Measurements from ENCODE around the gene CASR.
"Not testable (repeated sequence)": the region's sequence is repeated elsewhere in the genome, so short reads cannot be mapped to it uniquely, and the experiment has no call there.

The CASR gene, protein sequence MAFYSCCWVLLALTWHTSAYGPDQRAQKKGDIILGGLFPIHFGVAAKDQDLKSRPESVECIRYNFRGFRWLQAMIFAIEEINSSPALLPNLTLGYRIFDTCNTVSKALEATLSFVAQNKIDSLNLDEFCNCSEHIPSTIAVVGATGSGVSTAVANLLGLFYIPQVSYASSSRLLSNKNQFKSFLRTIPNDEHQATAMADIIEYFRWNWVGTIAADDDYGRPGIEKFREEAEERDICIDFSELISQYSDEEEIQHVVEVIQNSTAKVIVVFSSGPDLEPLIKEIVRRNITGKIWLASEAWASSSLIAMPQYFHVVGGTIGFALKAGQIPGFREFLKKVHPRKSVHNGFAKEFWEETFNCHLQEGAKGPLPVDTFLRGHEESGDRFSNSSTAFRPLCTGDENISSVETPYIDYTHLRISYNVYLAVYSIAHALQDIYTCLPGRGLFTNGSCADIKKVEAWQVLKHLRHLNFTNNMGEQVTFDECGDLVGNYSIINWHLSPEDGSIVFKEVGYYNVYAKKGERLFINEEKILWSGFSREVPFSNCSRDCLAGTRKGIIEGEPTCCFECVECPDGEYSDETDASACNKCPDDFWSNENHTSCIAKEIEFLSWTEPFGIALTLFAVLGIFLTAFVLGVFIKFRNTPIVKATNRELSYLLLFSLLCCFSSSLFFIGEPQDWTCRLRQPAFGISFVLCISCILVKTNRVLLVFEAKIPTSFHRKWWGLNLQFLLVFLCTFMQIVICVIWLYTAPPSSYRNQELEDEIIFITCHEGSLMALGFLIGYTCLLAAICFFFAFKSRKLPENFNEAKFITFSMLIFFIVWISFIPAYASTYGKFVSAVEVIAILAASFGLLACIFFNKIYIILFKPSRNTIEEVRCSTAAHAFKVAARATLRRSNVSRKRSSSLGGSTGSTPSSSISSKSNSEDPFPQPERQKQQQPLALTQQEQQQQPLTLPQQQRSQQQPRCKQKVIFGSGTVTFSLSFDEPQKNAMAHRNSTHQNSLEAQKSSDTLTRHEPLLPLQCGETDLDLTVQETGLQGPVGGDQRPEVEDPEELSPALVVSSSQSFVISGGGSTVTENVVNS

DNA sequence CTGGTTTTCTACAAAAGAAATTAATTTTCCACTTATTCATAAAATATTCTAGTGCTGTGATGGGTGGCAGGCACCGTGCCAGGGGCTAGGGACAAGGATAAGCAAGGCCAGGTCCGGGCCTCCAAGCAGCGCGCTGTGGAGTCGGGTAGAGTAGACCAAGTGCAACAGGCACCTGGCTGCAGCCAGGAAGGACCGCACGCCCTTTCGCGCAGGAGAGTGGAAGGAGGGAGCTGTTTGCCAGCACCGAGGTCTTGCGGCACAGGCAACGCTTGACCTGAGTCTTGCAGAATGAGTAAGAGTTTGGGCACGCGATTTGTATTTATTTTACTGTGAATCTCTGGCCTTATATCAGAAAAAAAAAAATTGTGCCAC lies at the start of gene CASR:
CASR (plus strand) TSS at position 148 of the 372 bp plus-strand sequence. CDS start 70,522 bp downstream, outside the sequence.
- H3K4me3 ChIP-seq = peak within 1 kb of the TSS in 3 of 7 experiments; percentile 6 to 24 (median 15)
- H3K27ac ChIP-seq = no peak within 1 kb of the TSS

DNA sequence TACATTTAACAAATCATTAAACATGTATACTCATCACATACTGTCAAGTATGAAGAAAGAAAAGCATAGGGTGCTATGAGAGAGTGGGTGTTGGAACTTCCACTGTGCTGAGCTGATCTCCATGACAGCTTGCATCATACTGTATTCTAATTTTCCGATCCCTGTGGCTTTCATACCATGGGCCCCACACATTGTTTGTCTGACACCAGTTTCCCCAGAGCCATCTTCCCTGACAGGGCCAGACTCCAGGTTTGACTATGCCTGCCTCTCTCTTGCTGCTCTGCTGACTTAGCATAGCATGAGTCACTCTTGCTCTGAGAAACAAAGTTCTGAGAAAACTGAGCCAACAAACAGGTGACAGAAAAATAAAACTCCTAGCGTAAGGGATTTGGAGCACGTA lies 37.0 kb upstream of the CASR start:
- Histone ChIP-seq H3K27ac (no peak overlapping the region), H3K4me3 (no peak overlapping the region)

DNA sequence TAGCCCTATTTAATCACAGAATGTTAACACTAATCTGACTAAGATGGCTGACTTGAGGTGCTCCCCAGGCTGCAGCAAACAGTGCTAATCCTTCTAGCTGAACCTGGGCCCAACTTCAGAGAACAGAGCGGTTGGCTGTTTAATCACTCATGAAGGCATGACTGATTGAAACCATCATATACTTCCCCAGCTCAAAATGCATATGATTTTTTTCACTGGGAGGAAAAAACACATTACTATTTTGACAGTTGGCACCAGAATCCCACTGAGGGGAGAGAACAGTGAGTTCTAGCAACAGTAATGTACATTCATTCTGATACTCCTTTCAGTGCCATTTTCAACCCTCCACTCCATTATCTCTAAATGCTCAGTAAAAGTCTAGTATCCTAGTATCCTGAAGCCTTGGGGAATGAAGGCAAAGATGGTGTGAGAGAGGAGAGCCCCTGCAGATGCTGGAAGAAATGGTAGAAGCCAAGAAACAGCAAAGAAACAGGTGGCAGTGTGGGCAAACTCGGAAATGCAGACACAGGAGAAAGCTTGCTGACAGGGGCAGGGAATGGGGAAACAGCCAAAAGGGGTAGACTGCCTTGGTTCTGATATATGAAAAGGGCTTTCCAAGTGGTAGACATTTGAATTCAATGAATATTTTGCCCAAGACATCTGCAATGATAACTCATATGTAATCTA lies 34.4 kb upstream of the CASR start:
- H3K27ac ChIP-seq = no peak overlapping the region
- H3K4me3 ChIP-seq = no peak overlapping the region

DNA sequence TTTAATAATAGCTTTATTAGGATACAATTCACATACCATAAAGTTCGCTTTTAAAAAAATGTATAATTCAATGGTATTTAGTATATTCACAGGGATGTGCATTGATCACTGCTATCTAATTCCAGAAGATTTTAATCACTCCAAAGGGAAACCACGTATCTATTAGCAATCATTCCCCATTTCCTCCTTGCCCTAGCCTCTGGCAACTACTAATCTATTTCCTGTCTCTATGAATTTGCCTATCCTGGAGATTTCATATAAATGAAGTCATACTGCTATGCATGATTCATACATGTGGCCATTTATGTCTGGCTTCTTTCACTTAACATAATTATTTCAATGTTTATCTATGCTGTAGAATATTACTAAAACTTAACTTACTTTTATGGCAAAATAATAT lies 32.0 kb upstream of the CASR start:
- Histone ChIP-seq H3K4me3 (no peak overlapping the region), H3K27ac (no peak overlapping the region)

DNA sequence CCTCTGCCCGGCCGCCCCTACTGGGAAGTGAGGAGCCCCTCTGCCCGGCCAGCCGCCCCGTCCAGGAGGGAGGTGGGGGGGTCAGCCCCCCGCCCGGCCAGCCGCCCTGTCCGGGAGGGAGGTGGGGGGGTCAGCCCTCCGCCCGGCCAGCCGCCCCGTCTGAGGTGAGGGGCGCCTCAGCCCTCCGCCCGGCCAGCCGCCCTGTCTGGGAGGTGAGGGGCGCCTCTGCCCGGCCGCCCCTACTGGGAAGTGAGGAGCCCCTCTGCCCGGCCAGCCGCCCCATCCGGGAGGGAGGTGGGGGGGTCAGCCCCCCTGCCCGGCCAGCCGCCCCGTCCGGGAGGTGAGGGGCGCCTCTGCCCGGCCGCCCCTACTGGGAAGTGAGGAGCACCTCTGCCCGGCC lies 18.5 kb upstream of the CASR start:
- H3K4me3 ChIP-seq, H3K27ac ChIP-seq: not testable (repeated sequence)

DNA sequence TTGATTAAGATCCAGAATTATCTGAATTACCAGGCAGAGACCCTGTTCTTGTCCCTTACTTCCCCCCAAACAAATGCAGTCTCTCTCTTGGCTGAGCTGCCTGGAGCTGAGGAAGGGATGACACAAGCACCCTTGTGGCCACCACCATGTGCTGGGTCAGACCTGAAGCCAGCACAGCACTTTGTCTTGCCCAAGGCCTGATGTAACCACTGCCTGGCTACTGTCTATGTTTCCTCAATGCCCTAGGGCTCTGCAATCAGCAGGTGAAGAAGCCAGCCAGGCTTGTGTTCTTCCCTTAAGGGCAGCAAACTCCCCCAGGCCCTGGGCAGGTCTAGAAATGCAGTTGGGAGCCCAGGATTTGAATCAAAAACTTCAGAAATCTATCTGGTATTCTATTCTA lies 15.8 kb upstream of the CASR start:
- Histone ChIP-seq H3K27ac (no peak overlapping the region), H3K4me3 (no peak overlapping the region)

DNA sequence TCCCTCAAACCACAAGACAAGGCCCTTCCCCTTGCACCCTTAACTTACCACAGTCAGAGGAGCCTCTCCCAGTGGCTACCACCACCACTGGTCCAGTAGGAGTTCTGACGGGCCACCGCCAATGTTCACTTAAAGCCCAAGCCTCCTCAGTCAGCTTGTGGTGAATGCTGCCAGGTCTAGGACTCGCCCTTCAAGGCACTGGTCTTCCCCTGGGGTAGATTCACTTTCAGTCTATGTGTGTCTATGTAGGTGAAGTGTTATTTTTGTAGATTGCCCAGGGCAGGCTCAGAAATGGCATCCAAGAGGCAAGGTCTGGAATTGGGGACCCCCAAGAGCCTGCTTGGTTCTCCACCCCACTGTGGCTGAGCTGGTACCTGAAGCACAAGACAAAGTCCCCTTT lies 15.4 kb upstream of the CASR start:
- Histone ChIP-seq H3K4me3 (no peak overlapping the region), H3K27ac (no peak overlapping the region)

DNA sequence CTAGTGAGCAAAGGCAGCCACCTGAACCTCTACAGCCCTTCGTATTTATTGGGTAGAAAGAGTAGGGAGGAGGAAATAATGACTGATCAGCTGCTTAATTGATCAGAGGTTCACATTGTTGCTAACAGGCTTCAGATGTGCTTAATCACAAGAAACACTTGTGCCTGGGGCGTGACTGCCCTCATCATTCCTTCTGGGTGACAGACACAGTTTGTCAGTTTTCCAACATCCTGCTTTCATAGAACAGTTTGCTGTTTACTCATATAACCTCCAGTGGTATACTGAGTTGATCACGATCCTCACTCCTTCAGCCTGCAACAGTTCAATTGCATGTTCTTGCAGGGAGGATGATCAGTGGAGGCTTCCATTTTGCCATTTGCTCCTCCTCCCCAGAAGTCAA lies 13.6 kb upstream of the CASR start:
- Histone ChIP-seq H3K27ac (no peak overlapping the region), H3K4me3 (no peak overlapping the region)

DNA sequence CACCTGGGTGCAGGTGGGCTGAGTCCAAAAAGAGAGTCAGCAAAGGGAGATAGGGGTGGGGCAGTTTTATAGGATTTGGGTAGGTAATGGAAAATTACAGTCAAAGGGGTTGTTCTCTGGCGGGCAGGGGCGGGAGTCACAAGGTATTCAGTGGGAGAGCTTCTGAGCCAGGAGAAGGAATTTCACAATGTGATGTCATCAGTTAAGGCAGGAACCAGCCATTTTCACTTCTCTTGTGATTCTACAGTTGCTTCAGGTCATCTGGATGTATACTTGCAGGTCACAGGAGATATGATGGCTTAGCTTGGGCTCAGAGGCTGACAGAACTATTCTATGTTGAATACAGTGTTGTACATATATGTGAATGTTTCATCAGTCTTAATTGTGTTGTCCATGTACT lies 12.1 kb upstream of the CASR start:
- not testable (repeated sequence) for H3K4me3 ChIP-seq, H3K27ac ChIP-seq

DNA sequence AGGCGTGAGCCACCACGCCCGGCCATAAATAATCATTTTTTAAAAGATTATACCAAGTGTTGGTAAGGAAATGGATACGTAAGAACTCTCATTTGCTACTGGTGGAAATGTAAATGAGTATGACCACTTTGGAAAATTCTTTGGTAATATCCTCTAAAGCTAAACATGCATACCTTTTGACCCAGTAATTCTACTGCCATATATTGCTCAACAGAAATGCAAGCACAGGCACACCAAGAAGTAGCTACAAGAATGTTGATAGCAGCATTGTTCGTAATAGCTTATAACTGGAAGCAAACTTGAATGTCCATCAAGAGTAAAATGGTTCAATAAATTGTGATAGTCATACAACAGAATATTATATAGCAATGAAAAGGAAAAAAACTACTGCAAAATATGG lies 4.8 kb upstream of the CASR start:
- H3K27ac ChIP-seq = no peak overlapping the region
- no peak overlapping the region for H3K4me3 ChIP-seq

DNA sequence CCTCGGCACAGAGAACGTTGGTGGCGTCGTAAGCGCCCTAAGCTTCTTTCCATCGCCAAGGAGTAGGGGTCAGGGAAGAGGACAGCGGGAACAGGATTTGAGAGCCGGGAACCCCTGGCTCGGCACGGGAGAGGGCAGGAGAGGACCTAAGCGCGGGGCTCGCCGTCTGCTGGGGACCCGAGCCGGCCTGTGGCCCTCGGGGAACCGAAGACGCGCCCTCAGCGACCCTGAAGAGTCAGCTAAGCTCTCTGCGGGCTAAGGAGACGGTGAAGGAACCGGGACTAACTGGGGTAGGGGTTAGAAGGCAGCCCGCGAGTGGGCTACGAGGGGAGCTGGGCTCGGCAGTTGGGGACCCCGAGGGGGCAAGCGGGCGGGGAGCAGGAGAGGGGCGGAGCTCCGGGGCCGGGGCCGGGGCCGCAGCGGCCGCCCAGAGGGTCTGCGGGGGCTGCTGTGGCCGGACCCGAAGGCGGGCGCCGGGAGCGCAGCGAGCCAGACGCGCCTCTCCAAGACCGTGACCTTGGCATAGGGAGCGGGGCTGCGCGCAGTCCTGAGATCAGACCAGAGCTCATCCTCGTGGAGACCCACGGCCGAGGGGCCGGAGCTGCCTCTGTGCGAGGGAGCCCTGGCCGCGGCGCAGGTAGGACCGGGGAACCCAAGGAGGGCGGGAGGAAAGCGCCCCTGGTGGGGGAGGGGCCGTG lies 574 bp downstream of the CASR start:
- Histone ChIP-seq H3K27ac (no peak overlapping the region), H3K4me3 (peak overlapping the region in 3 of 7 experiments; percentile 6 to 24 (median 15))

DNA sequence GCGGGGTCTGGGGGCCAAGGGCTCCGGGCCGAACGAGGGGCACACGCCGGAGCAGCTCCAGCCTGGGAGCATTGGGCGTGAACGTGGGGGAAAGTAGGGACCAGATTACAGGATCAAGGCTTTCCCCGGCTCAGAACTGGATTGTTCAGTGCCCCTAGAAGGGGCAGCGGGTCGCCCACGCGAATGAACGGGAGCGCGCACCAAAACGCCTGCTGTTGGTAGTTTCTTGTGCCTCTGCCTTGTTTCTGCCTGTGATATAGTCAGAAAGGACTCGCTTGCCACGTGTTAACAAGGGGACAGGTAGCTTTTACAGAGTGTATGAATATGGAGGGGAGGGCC lies 1.1 kb downstream of the CASR start:
- Histone ChIP-seq H3K27ac (no peak overlapping the region), H3K4me3 (peak overlapping the region in 3 of 7 experiments; percentile 6 to 24 (median 15))

DNA sequence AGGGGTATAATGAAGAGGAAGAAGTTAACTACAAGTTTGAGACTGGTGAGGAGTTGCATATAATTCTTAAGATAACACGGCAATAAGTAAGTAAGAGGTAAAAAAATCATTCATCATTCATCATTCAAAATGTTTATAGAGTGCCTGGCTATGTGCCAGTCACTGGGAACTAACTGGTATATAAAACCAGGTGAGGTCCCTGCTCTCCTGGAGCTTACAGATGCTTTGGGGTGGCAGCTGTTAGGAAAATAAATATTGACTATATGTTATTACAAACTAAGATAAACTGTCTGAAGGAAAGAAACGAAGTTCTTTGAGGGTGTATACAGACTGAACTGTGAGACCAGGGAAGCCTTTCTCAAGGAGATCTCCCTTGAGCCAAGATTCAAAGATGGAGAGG lies 2.9 kb downstream of the CASR start:
- no peak overlapping the region for H3K27ac ChIP-seq
- H3K4me3 ChIP-seq = no peak overlapping the region

DNA sequence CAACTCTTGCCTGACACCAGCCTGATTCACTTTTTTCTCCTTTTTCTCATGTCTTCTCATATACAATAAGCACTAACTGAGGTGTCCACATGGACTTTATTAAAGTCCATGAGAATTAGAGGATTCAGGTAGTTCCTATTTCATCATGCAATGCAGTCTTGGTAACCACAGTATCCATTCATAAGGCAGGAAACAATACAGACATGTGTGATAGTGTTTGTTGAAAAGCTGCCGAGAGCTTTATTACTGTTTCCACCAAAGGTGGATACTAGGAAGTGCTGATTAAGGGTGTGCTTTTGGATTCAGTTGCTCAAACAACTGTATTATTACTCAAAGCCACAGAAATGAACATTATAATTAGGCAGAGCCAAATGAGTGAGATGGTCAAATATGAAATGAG lies 5.3 kb downstream of the CASR start:
- Histone ChIP-seq H3K4me3 (no peak overlapping the region), H3K27ac (no peak overlapping the region)

DNA sequence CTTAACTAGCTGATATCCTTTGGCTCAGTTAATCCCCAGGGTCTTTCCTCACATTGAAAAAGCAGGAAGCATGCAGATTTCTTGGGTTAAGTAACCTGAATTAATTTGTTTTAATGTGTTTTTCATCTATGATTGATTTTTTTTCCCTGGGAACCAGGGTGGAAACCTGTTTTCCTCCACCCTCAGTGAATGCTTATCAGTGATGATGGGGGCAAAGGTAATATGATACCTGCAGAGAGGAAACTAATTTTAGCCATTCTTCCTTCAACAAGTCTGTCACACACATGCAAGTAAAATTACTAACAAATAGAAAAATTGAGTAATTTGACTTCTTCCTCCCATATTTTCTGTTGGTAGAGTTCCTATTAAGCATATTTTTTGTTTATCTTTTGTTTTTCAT lies 5.9 kb downstream of the CASR start:
- Histone ChIP-seq H3K4me3 (no peak overlapping the region), H3K27ac (no peak overlapping the region)

DNA sequence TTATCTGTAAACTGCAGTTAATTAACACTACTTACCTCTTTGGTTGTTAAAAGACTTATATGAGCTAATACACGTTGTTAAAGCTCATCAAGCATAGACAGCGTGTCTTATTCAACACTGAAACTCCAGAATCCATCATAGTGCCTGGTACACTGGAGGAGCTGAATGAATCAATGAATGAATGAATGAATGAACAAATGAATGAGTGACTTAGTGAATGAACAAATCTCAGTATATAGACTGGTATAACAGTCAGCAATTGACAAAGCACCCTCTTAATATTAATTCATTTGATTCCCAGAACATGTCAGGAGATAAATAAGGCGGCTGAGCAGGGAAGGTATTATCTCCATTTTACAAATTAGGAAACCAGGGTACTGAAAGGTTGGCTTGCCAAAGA lies 7.1 kb downstream of the CASR start:
- H3K4me3 ChIP-seq = no peak overlapping the region
- no peak overlapping the region for H3K27ac ChIP-seq

DNA sequence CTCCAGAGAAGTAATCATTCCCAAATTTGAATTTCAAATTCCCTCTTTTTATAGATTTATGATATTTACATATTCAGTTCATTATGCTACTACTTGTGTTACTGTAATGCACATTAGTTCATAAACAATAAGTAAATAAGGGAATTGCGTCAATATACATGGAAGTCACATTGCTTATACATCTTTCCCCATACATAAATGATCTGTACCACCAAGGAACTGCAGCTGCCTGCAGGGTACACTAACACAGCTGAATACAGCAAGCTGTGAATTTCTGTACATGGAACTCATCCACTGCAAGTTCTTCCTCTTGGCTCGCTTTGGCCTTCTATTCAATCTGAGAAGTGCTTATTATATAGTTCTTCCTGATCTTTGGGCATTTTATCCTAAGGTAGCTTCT lies 15.5 kb downstream of the CASR start:
- Histone ChIP-seq H3K4me3 (no peak overlapping the region), H3K27ac (no peak overlapping the region)

DNA sequence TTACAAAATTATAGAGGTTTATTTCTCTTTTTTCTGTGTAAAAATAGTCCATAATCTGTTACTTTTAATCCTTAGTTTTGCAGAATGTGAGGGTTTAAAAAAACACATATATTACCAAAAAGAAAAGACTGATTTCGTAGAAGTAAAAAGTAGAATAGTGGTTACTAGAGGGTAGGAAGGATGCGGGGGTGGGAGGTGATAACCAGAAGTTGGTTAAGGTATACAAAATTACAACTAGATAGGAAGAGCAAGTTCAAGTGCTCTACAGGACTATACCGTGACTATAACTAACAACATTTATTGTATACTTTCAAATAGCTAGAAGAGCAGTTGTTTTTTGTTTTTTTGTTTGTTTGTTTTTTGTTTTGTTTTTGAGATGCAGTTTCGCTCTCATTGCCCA lies 16.1 kb downstream of the CASR start:
- Histone ChIP-seq H3K27ac (no peak overlapping the region), H3K4me3 (no peak overlapping the region)

DNA sequence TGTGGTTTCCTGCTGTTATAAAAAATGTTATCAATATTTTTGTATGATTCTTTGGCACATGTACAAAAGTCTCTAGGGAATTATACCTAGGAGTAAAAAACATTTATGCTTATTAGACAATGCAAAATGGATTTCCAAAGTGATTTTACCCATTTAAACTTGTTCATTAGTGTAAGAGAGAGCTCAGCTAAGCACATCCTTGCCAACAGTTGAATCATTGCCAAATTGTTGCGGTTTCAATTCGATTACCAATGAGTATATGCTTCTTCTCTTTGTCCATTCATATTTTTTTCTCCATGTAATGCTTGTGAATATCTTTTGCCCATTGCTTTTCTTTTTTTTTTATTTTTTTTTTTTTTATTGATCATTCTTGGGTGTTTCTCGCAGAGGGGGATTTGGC lies 17.2 kb downstream of the CASR start:
- Histone ChIP-seq H3K27ac (no peak overlapping the region), H3K4me3 (no peak overlapping the region)

DNA sequence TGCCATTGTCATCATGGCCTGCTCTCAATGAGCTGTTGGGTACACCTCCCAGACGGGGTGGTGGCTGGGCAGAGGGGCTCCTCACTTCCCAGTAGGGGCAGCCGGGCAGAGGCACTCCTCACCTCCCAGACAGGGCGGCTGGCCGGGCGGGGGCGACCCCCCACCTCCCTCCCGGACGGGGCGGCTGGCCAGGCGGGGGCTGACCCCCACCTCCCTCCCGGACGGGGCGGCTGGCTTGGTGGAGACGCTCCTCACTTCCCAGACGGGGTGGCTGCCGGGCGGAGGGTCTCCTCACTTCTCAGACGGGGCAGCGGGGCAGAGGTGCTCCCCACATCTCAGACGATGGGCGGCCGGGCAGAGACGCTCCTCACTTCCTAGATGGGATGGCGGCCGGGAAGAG lies 18.0 kb downstream of the CASR start:
- not testable (repeated sequence) for H3K27ac ChIP-seq, H3K4me3 ChIP-seq

All from skin epidermis (tissue), 12 donors.